ENCODE results near the gene TAF9.
A peak's percentile ranks its signal among the peaks of the same experiment; 100 is the strongest.
"Not testable (repeated sequence)": the region's sequence is repeated elsewhere in the genome, so short reads cannot be mapped to it uniquely, and the experiment has no call there.

Gene TAF9

DNA sequence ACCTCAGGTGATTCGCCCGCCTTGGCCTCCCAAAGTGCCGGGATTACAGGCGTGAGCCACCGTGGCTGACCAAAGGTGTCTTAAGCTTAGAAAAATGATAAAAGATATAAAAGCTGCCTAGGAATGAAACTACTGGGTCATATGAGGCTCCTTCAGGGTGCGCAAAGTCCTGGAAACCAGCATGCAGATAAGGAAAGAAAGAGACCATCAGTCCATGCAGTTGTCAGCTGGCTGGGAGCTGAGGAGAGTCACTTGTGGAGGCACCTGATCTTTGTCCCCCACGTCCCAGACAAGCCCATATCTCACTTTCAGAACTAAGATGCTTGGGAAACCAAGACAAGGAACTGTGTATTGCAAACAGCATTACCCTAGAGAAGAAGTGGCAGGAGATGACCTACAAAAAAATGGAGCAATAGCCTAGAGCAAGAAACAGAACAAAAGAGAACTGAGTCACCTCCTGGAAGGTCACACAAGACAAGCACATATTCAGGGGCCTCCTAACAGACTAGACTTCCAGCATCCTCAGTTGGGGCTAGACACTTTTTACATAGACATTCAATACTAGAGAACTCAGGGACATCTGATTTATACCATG is 33.9 kb downstream of the TAF9 start:
- no peak for DNase-seq (ENCODE audit: low spot score)

DNA sequence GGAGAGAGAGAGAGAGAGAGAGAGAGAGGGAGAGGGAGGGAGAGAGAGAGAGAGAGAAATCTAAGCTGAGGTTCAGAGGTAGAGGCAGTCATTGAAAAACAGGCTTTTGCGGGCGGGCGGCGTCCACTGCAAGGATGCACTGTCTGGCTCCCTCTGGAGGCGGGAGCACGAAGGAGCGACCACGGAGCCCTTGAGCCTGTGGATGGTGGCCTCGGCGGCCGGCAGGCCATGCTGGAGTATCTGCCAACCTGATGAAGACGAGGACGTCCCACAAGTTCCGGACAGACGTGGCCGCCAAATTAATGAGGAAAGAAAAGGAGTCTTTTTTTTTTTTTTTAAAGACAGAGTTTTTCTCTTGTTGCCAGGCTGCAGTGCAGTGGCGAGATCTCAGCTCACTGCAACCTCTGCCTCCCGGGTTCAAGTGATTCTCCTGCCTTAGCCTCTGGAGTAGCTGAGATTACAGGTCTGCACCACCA is 34.5 kb downstream of the TAF9 start:
- peak; percentile 59 for DNase-seq (ENCODE audit: low spot score)

DNA sequence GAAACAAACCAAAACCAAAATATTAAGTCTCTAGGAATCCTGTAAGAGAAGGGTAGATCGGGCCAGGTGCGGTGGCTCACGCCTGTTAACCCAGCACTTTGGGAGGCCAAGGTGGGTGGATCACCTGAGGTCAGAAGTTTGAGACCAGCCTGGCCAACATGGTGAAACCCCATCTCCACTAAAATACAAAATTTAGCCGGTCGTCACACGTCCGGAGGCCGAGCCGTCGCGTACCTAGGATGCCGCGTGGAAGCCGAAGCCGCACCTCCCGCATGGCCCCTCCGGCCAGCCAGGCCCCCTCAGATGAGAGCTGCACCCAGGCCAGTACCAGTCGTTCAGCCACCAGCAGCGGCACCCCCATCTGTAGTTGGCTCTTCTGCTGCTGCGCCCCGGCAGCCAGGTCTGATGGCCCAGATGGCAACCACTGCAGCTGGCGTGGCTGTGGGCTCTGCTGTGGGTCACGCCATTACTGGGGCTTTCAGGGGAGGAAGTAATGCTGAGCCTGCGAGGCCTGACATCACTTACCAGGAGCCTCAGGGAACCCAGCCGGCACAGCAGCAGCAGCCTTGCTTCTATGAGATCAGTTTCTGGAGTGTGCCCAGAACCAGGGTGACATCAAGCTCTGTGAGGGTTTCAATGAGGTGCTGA is 35.5 kb downstream of the TAF9 start:
- not testable (repeated sequence) for DNase-seq (ENCODE audit: low spot score)

DNA sequence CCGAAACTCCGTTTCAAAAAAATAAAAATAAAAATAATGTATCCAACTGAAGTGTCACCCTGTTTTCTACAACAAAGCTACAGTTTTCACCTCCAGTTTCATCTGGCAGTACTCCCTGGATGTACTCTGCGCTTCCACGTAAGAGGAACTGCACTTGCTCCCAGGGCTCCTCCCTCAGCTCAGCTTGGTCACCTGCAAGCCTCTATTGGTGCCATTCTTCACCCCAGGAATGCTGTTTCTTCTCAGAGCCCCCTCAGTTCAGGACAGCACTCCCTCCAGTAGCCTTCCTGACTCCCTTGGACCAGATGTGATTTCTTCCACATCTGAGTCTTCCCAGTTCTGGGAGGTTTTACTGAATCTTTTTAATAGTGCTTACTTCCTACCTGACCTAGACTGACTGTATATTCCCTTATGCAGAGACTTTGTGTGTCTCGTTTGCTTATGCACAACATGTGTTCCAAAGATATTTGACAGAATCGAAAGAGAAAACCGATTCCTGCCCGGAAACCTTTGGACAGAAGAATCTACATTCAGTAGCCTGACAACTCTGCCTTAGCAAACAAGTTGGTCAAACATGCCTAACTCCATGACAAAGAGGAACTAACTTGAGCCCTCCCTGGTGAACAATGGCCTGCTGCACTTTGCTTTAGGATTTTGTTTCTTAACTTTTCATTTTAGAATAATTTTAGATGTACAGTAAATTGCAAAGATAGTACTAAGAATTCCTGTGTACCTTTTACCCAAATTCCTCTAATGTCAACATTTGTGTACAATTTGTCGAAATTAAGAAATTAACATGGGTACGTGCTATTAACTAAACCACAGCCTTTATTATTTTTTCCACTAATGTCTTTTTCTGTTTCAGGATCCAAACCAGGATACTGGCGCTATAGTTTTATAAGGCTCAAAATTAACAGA is 37.5 kb downstream of the TAF9 start:
- no peak for DNase-seq (ENCODE audit: low spot score)

DNA sequence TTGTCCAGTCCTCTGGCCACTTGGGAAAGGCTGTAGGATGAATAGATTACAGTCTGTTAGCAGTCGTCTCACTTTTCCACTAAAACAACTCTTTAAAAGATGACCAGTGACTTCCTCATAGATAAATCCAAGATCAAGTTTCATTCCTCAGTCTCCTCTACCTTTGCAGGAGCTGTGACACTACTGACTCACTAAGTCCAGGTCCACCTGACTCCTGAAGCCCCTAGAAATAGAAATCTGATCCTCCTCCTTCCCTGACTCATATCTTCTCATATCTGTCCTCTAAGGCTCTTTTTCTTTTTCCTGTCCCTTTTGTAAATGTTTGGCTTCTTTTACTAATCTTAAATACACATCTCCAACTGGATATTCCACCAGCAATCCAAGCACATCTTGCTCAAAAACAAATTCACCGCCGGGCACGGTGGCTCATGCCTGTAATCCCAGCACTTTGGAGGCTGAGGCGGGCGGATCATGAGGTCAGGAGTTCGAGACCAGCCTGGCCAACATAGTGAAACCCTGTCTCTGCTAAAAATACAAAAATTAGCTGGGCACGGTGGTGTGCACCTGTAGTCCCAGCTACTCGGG is 39.3 kb downstream of the TAF9 start:
- DNase-seq (ENCODE audit: low spot score) = no peak

DNA sequence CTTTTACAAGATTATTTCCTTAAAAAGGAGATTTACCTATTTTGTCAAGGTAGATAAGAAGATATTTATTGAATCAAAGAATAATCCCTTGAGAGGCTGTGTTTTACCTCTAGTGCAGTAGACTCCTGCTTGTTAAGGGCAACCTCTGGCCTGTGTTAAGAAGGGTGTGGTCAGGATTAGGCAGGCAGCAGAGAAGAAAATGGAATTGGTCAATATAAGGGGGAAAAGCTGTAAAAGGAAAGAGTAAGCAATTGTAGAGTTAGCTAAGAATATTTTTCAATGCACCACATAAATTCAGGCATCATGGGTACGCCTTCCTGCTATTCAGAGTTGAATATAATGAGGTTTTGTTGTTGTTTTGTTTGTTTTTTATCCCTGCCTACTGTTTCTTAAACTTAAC is 43.0 kb downstream of the TAF9 start:
- DNase-seq (ENCODE audit: low spot score) = no peak

DNA sequence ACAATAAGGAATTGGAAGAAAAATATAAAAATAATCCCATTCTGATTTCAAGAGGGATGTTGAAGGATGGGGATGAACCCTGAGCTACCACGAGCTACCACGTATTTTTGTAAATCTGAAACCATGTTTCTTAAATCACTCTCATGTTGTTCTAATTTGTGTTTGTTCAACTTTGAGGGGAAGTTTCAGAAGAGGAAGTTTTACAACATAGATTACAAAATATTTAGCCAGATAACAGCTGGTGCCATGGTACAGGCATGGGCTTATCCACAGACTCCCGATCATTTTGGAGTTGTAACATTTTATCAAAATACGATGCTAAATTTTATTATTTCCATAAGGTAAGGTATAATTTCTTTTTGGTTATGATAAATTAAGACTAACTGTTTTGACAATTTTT is 51.9 kb downstream of the TAF9 start:
- no peak for DNase-seq (ENCODE audit: low spot score)

DNA sequence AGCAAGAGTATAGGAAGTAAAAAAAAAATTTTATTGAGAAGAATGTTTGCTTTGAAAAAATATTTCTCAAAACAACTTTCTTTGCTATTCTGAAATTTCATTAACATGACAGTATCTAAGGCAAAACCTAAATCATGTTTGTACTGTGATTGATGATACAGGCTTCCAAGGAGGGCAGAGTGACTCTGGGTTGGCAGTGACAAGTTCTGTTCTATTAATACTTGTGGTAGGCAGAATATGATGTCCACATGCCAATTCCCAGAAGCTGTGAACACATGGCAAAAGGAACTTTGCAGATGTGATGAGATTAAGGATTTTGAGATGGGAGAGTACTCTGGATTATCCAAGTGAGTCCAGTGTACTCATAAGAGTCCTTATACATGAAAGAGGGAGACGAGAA is 53.3 kb downstream of the TAF9 start:
- DNase-seq (ENCODE audit: low spot score) = no peak
